Neural progenitor cell (in vitro differentiated cells): ENCODE measurements around the gene ASPDH.

ENCODE experiments used
- CTCF ChIP-seq: fragments of 200-600 bp; sonication (generic); IDR thresholded peaks from 2 replicates; pipeline ENCODE4 v1.5.1; 2017; ENCODE audit warnings: antibody characterized with exemption, mild to moderate bottlenecking
- EZH2 ChIP-seq: fragments of 200-600 bp; sonication (generic); IDR thresholded peaks from 2 replicates; pipeline ENCODE4 v1.6.1; 2017; ENCODE audit warnings: antibody characterized with exemption, mild to moderate bottlenecking, moderate library complexity
- EZH2phosphoT487 ChIP-seq: fragments of 200-600 bp; sonication (generic); IDR thresholded peaks from 2 replicates; pipeline ENCODE4 v1.6.1; 2017; ENCODE audit warnings: antibody characterized with exemption

- TF ChIP-seq CTCF, result no peak
- TF ChIP-seq EZH2phosphoT487, result no peak
- TF ChIP-seq EZH2, result no peak
These were observed 44.3 kb upstream of the ASPDH start for GRCh38 chr19:50558039-50558438.
